C1 segment of cervical spinal cord (tissue), 14 donors: ENCODE results near the gene CAPNS1.
A peak's percentile ranks its signal among the peaks of the same experiment; 100 is the strongest.
"Not testable (repeated sequence)": the region's sequence is repeated elsewhere in the genome, so short reads cannot be mapped to it uniquely, and the experiment has no call there.

ENCODE experiments used
- DNase-seq, 14 donors: peaks; one replicate each; lab custom pipeline; 2025; lab: John Stamatoyannopoulos, UW

CAPNS1 gene

DNA sequence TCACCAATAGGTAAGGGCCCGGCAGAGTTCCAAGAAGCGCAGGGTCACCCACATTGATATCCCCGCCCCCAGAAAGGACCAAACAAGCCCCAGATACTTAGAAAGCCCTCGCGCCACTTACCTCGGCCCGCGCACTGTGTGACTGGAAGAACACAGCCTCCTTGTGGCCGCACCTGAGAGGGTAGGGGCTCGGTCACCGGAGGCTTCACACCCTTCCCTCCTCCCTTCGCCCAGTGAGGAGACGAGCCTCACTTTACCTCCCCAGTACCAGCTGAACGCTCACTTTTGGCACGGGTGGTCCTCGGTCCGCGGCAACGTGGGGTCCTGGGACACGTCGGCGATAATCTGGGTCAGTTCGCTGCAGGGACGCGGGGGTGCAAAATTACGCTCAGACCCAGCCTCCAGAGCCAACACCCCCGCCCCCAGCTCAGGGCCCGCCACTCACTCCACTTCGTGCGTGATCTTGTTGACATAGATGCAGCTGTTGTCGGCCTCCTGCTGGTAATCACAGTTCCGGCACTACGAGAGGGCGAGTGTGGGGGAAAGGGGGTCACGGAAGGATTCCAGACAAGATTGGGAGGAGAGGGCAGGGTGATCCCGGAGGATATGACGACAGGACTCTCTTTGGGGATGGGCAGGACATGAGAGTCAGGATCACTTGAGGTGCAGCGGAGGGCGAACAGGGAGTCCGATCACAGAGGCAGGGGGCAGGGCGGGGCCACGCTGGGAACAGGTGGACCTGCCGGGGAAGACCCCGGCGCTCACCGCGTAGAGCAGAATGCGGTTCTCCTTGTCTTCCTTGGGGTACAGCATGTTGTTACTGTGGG lies 25.8 kb upstream of the CAPNS1 start:
- peak in 5 of 14 donors; percentile 51 to 66 (median 63) for DNase-seq

DNA sequence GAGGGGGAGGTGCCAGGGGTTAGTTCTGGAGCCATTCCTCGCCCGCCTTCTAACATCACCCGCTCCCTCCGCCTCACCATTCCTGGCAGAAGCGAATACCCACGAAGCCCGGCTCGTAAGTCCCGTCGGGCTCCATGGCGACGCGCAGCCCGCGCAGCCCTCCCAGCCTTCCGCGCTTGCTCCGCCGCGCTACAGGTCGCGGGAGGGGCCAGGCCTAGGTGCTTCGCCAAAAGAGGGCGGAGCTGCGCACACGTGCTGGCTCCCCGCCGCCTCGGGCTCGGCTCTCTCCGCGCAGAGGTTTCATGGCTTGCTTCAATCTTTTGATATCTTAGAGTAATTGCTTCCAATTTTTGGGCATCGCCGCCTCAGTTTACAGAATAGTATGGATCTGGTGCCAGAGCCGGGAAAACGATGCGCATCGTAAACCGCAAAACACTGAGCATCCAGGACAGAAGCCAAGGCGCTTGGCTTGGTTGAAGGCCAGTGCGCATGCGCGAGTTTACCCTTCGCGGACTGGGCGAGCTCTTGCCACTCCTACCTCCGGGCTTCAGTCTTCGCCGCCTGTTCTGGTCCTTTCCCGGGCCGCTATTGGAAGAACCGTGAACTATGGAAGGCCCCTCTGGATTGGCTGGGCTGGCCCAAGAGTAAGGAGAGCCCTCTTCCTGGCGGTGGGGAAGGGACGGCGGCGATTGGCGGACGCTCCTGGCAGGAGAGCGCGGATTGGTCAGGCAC lies 25.0 kb upstream of the CAPNS1 start, which contains the start of gene POLR2I:
POLR2I (minus strand) TSS at position 155 of the 732 bp plus-strand sequence; CDS start at position 136, 19 bp downstream.
- peak; percentile 94 to 100 (median 99) for DNase-seq

DNA sequence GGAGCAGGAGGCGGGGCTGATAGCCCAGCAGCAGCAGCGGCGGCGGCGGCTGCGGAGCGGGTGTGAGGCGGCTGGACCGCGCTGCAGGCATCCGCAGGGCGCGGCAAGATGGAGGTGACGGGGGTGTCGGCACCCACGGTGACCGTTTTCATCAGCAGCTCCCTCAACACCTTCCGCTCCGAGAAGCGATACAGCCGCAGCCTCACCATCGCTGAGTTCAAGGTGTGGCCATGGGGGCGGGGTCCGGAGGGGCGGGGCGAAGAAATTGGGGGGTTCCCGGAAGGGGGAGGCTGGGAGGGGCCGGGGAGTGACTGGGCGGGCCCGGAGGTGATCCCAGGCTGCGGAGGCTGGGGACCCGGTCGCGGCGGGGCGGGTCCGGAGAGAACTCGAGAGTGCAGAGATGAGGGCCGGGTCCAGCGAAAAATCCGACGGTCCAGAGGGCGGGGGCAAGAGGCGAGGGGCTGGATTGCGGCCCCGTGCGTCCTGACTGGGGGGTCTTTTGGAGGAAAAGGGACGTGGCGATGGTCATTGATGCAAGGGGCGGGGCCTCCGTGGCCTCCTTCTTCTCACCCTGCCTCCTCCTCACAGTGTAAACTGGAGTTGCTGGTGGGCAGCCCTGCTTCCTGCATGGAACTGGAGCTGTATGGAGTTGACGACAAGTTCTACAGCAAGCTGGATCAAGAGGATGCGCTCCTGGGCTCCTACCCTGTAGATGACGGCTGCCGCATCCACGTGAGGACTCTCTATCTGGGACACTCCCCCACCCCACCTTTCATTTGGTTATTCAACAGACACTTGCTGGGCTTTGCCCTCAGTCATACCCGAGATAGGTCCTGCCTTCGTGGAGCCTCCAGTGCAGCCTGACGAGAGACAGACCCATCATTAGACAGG lies 24.2 kb upstream of the CAPNS1 start, which contains the start of gene TBCB:
TBCB (plus strand) TSS at position 16 of the 891 bp plus-strand sequence; CDS start at position 109, 93 bp downstream.
- peak in 1 of 14 donors; percentile 73 for DNase-seq

DNA sequence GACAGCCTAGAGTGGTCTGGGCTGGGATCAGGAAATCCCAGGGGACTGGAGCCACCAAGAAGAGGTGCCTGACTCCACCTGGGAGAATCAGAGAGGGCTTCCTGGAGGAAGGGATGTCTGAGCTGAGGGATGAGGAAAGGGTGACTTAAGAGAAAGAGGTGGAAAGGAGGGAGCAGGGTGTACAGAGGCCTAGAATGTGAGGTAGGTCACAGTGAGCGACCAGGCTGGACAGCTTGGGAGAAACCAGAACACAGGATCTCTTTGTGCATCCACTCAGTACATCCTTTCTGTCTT lies 23.6 kb upstream of the CAPNS1 start:
- no peak for DNase-seq

DNA sequence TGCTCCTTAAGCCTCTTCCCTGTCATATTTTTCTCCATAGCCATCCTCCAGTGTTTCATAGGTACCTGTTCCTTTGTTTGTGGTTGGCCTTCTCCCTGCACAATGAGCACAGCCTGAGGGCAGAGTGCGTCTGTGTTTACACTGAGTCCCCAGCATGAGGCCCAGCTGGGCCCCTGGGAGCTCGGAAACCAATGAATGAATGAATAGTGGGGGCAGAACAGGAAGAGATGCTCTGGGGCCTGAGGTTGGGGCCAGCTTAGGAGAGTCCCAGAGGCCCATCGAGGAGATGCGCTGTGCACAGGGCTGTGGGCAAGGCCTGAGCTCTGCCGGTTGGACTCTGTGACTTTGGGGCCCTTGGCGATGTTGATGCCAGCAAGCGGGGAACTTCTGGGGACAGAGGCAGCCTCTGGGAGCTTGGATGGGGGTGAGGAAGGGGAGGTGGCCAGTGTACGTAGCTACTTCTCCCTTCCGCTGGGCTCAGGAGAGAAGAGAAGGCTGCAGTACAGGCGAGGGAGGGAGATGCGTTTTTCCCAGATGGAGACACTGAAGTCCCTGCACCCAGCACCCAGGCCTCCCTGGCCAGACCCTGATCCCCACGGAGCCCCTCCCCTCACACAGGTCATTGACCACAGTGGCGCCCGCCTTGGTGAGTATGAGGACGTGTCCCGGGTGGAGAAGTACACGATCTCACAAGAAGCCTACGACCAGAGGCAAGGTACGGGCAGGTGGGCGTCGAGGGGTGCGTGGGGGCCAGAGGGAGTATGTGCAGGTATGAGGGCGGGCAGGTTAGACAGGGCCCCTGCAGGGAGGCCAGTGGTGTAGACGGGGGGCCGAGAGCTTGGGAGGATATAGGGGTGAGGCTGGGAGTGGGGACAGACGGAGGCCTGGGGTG lies 19.5 kb upstream of the CAPNS1 start:
- no peak for DNase-seq

- no peak for DNase-seq
These were observed 18.9 kb upstream of the CAPNS1 start for GRCh38 chr19:36120984-36121358.

GRCh38 chr19:36121486-36122124 lies 18.3 kb upstream of the CAPNS1 start:
- no peak for DNase-seq

DNA sequence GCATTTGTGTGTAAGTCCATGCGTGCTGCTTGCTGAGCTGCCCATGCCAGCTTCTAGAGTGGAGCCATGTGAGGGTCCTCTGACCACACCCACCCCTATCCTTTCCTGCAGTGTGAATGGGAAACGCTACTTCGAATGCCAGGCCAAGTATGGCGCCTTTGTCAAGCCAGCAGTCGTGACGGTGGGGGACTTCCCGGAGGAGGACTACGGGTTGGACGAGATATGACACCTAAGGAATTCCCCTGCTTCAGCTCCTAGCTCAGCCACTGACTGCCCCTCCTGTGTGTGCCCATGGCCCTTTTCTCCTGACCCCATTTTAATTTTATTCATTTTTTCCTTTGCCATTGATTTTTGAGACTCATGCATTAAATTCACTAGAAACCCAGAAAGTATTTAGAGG lies 14.3 kb upstream of the CAPNS1 start:
- DNase-seq = no peak

GRCh38 chr19:36128392-36128736 lies 11.5 kb upstream of the CAPNS1 start:
- peak in 1 of 14 donors; percentile 42 for DNase-seq

GRCh38 chr19:36131221-36131620 lies 8.6 kb upstream of the CAPNS1 start:
- DNase-seq = not testable (repeated sequence)

GRCh38 chr19:36134867-36135266 lies 5.0 kb upstream of the CAPNS1 start:
- not testable (repeated sequence) for DNase-seq

DNA sequence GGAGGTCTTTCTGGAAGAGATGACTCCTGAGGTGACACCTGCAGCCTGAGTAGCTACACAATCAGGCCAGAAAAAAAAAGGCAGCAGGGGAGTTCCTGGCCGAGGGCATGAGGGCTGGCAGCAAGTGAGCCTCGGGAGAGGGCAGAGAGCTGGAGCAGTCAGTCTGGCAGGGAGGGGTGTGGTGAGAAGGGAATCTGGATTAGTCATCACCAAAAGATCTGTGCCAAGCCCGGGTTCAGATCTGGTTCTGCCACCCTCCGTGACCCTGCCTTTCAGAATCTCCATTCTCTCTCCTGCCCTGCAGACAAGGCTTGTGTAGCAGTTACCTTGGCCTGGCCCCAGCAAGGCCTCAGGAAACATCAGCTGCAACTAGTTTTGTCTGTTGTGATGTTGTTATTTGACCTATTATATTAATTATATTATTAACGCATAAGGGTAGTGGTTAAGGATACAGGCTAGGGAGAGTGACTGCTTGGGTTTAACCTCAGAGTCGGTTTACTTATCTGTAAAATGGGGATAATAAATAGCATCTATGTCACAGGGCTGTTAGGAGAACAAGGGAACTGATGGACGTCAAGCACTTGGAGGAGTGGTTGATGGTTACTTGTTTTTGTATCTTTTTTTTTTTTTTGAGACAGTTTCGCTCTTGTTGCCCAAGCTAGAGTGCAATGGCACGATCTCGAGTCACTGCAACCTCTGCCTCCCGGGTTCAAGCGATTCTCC lies 2.7 kb upstream of the CAPNS1 start:
- DNase-seq = peak in 2 of 14 donors; percentile 34 to 68

GRCh38 chr19:36139120-36139472 lies 770 bp upstream of the CAPNS1 start:
- no peak for DNase-seq

GRCh38 chr19:36140304-36141038 lies 605 bp downstream of the CAPNS1 start:
- peak in 3 of 14 donors; percentile 36 to 55 (median 47) for DNase-seq

DNA sequence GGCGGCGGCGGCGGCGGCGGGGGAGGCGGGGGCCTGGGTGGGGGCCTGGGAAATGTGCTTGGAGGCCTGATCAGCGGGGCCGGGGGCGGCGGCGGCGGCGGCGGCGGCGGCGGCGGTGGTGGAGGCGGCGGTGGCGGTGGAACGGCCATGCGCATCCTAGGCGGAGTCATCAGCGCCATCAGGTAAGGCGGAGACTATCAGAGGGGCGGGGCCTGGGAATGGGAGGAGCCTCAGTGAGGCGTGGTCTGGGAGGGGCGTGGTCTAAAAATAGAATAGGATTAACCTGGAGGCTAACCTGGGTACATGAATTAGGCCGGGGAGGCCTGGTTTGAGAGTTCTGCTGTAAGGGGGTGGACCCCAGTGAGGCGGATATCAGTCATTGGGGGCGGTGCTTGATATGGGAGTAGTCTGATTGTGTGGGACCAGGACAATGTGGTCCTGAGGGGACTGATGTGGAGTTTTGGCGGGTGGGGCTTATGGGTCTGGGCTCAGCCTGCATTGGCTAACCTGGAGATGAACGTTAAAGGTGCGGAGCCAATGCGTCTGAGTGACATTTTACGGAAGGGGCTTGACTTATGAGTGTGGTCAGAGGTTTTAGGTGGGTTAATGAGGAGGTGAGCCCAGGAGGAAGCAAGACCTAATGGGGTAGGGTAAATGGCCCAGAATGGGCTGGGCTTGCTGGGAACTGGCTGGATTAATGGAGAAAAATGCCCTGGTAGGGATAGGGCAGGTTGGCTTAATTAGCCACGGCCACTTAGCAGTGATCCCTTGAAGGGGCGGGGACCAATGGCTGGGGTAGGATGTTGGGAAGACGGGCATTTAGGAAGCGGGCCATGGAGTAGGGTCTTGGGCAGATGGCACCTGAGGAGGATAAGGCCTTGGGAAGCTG lies 1.4 kb downstream of the CAPNS1 start:
- DNase-seq = peak in 12 of 14 donors; percentile 20 to 78 (median 42)

GRCh38 chr19:36142046-36142445 lies 2.2 kb downstream of the CAPNS1 start:
- DNase-seq = no peak

- no peak for DNase-seq
These were observed 2.6 kb downstream of the CAPNS1 start for GRCh38 chr19:36142496-36142895.

DNA sequence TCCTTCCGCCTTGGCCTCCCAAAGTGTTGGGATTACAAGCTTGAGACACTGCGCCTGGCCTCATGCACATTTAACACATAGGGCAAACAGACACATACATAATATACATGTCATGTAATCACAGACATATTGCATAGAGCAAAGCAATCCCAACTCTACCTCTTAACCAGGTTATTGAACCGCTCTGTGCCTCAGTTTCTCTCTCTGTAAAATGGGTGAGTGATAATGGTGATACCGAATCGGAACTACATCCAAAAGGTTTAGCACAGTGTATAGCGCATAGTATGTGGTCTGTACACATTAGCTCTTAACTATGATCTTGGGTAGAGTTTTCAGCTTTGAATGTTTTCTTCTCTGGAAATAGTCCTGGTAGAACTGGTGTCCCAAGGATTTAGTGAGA lies 4.8 kb downstream of the CAPNS1 start:
- DNase-seq = no peak
